ENCODE results near the gene SLC27A3. TPM values are rescaled to one million over a fixed set of nuclear protein-coding genes. Genes with fewer than 3 reads are reported as not detected.

Gene SLC27A3
- total and polyA plus RNA-seq, 2 donors from 2014 or later: 36.9 to 54.0 TPM

- FAIRE-seq (no peak), DNase-seq (peak; percentile 66 to 85 (median 82))
- H3K36me3 ChIP-seq (ENCODE audit: control insufficient read depth in 2 of 3, insufficient read depth in 3 of 3, low read length in 3 of 3): no peaks in the 10 kb centered on the region
- intact Hi-C loops (cut with DNase I): no loop called here
- no peaks in the 10 kb centered on the region for H3K27me3 ChIP-seq (ENCODE audit: control insufficient read depth, insufficient read depth, low read length)
- peak overlapping the region; percentile 99 for H3K27ac ChIP-seq (ENCODE audit: low read depth in 2 of 2, low read length in 2 of 2)
- H3K9ac ChIP-seq (ENCODE audit: low read length in 3 of 3): peak overlapping the region; percentile 83 to 100 (median 100)
- no peaks in the 10 kb centered on the region for H3K9me3 ChIP-seq (ENCODE audit: control insufficient read depth in 2 of 3, insufficient read depth in 1 of 3, low read length in 3 of 3)
- peaks cover 3 to 7% (median 3%) of the 10 kb centered on the region in 3 donors for H3K4me1 ChIP-seq (ENCODE audit: control insufficient read depth in 2 of 3, insufficient read depth in 2 of 3, low read depth in 1 of 3, low read length in 3 of 3)
- TF ChIP-seq CTCF (IDR thresholded peaks at IDR 0.05; ENCODE audit: borderline replicate concordance, extremely low read depth, insufficient read depth): no peak
- H3K4me3 ChIP-seq (ENCODE audit: low read length in 3 of 3): peak overlapping the region; percentile 84 to 97 (median 90)
Measured at GRCh38 chr1:153728305-153729066, 46.7 kb upstream of the SLC27A3 start.

GRCh38 chr1:153730468-153730988 is 44.7 kb upstream of the SLC27A3 start:
- H3K36me3 ChIP-seq (ENCODE audit: control insufficient read depth in 2 of 3, insufficient read depth in 3 of 3, low read length in 3 of 3): no peaks in the 10 kb centered on the region
- no peak overlapping the region for H3K4me3 ChIP-seq (ENCODE audit: low read length in 3 of 3)
- H3K27ac ChIP-seq (ENCODE audit: low read depth in 2 of 2, low read length in 2 of 2): no peak overlapping the region
- no peaks in the 10 kb centered on the region for H3K27me3 ChIP-seq (ENCODE audit: control insufficient read depth, insufficient read depth, low read length)
- DNase-seq (peak in 1 of 5 donors; percentile 54), FAIRE-seq (no peak)
- no peak overlapping the region for H3K9ac ChIP-seq (ENCODE audit: low read length in 3 of 3)
- intact Hi-C loops (cut with DNase I): no loop called here
- no peak for TF ChIP-seq CTCF (IDR thresholded peaks at IDR 0.05; ENCODE audit: borderline replicate concordance, extremely low read depth, insufficient read depth)
- no peaks in the 10 kb centered on the region for H3K9me3 ChIP-seq (ENCODE audit: control insufficient read depth in 2 of 3, insufficient read depth in 1 of 3, low read length in 3 of 3)
- peaks cover 2 to 7% (median 3%) of the 10 kb centered on the region in 3 donors for H3K4me1 ChIP-seq (ENCODE audit: control insufficient read depth in 2 of 3, insufficient read depth in 2 of 3, low read depth in 1 of 3, low read length in 3 of 3)

DNA sequence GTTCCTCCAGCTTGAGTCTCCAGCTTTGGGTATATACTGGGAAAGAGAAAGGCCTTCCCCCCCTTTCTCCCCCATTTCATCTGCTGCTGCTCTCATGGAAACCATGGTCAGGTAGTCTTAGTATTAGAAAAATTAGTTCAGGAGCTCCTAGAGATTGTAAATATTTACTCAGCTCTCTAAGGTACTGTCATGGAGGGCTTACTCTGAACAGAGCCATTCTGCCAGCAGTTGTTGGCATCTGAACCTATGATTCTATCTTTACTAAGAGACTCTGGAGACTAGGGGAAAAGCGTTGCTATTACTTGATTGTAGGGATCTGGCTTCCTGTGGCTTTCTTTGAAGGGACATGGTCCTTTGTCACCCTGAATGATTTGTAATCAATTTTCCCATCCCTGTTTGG is 41.2 kb upstream of the SLC27A3 start:
- FAIRE-seq (no peak), DNase-seq (no peak)
- Histone ChIP-seq H3K4me3 (ENCODE audit: low read length in 3 of 3) (no peak overlapping the region), H3K36me3 (ENCODE audit: control insufficient read depth in 2 of 3, insufficient read depth in 3 of 3, low read length in 3 of 3) (no peaks in the 10 kb centered on the region), H3K9ac (ENCODE audit: low read length in 3 of 3) (no peak overlapping the region), H3K27ac (ENCODE audit: low read depth in 2 of 2, low read length in 2 of 2) (peak overlapping the region in 1 of 2 donors; percentile 8), H3K4me1 (ENCODE audit: control insufficient read depth in 2 of 3, insufficient read depth in 2 of 3, low read depth in 1 of 3, low read length in 3 of 3) (peaks cover 0 to 4% (median 3%) of the 10 kb centered on the region in 3 donors), H3K27me3 (ENCODE audit: control insufficient read depth, insufficient read depth, low read length) (no peaks in the 10 kb centered on the region), H3K9me3 (ENCODE audit: control insufficient read depth in 2 of 3, insufficient read depth in 1 of 3, low read length in 3 of 3) (no peaks in the 10 kb centered on the region)
- no peak for TF ChIP-seq CTCF (IDR thresholded peaks at IDR 0.05; ENCODE audit: borderline replicate concordance, extremely low read depth, insufficient read depth)
- intact Hi-C loops (cut with DNase I): no loop called here

Data from kidney (tissue), 14 donors.